HUES6 (cell line): Measurements from ENCODE around the gene RMC1.
A peak's percentile ranks its signal among the peaks of the same experiment; 100 is the strongest.
"Not testable (repeated sequence)": the region's sequence is repeated elsewhere in the genome, so short reads cannot be mapped to it uniquely, and the experiment has no call there.

Experiments
- H3K27ac ChIP-seq: 2 replicates; pipeline ENCODE4 v1.7.0; 2013; ENCODE audit warnings: low read depth, mild to moderate bottlenecking, low read length, inconsistent platforms
- H3K27me3 ChIP-seq: 2 replicates; pipeline ENCODE4 v1.6.1; 2013; ENCODE audit warnings: low read length; ENCODE audit not compliant: control insufficient read depth, insufficient read depth
- H3K36me3 ChIP-seq: 2 replicates; pipeline ENCODE4 v1.6.1; 2013; ENCODE audit warnings: low read length; ENCODE audit not compliant: control insufficient read depth, insufficient read depth
- H3K4me1 ChIP-seq: 2 replicates; pipeline ENCODE4 v1.6.1; 2013; ENCODE audit warnings: low read length; ENCODE audit not compliant: control insufficient read depth, insufficient read depth
- H3K4me3 ChIP-seq: 2 replicates; pipeline ENCODE4 v1.5.1; 2013; ENCODE audit warnings: low read depth, low read length
- H3K9ac ChIP-seq: one replicate; pipeline ENCODE4 v1.6.1; 2013; ENCODE audit warnings: mild to moderate bottlenecking, low read length
- H3K9me3 ChIP-seq: 2 replicates; pipeline ENCODE4 v1.6.1; 2013; ENCODE audit warnings: low read depth, low read length; ENCODE audit not compliant: control insufficient read depth, insufficient read depth

The RMC1 gene

GRCh38 chr18:23573626-23574431 is 70.5 kb downstream of the RMC1 start:
- peak overlapping the region; percentile 37; the same call in 1 of the 2 replicates for H3K27ac ChIP-seq
- H3K4me1 ChIP-seq: peaks cover 21% of the 10 kb centered on the region
- H3K4me3 ChIP-seq: no peak overlapping the region
- no peaks in the 10 kb centered on the region for H3K9me3 ChIP-seq
- no peaks in the 10 kb centered on the region for H3K27me3 ChIP-seq
- peaks cover 56% of the 10 kb centered on the region for H3K36me3 ChIP-seq
- H3K9ac ChIP-seq: no peak overlapping the region

- H3K9ac ChIP-seq: no peak overlapping the region
- H3K4me1 ChIP-seq: peaks cover 21% of the 10 kb centered on the region
- H3K27ac ChIP-seq: peak overlapping the region; percentile 37; the same call in 1 of the 2 replicates
- H3K36me3 ChIP-seq: peaks cover 48% of the 10 kb centered on the region
- no peaks in the 10 kb centered on the region for H3K9me3 ChIP-seq
- no peaks in the 10 kb centered on the region for H3K27me3 ChIP-seq
- no peak overlapping the region for H3K4me3 ChIP-seq
Observed at GRCh38 chr18:23574611-23575308, 71.4 kb downstream of the RMC1 start.

- no peaks in the 10 kb centered on the region for H3K27me3 ChIP-seq
- no peak overlapping the region for H3K4me3 ChIP-seq
- peaks cover 45% of the 10 kb centered on the region for H3K36me3 ChIP-seq
- H3K27ac ChIP-seq: no peak overlapping the region
- no peaks in the 10 kb centered on the region for H3K9me3 ChIP-seq
- no peak overlapping the region for H3K9ac ChIP-seq
- peaks cover 21% of the 10 kb centered on the region for H3K4me1 ChIP-seq
Observed at GRCh38 chr18:23575309-23575651, 72.0 kb downstream of the RMC1 start.

- Histone ChIP-seq H3K4me1 (peaks cover 21% of the 10 kb centered on the region), H3K36me3 (peaks cover 34% of the 10 kb centered on the region)
- H3K9ac ChIP-seq: not testable (repeated sequence)
Observed at GRCh38 chr18:23577521-23577920, 74.2 kb downstream of the RMC1 start.

GRCh38 chr18:23578067-23578701 is 74.9 kb downstream of the RMC1 start:
- H3K4me1 ChIP-seq: peaks cover 21% of the 10 kb centered on the region
- no peaks in the 10 kb centered on the region for H3K9me3 ChIP-seq
- no peak overlapping the region for H3K9ac ChIP-seq
- peaks cover 28% of the 10 kb centered on the region for H3K36me3 ChIP-seq
- H3K4me3 ChIP-seq: no peak overlapping the region
- H3K27me3 ChIP-seq: no peaks in the 10 kb centered on the region
- H3K27ac ChIP-seq: no peak overlapping the region; the same call in 1 of the 2 replicates

More at GRCh38 chr18:23577521-23577920, 74.2 kb downstream of the RMC1 start:
- H3K9me3 ChIP-seq, H3K4me3 ChIP-seq, H3K27me3 ChIP-seq, H3K27ac ChIP-seq: not testable (repeated sequence)

GRCh38 chr18:23578891-23579653 is 75.8 kb downstream of the RMC1 start:
- peaks cover 13% of the 10 kb centered on the region for H3K4me1 ChIP-seq

GRCh38 chr18:23580677-23581367 is 77.5 kb downstream of the RMC1 start:
- Histone ChIP-seq H3K4me1 (peaks cover 5% of the 10 kb centered on the region; the same call in 1 of the 2 replicates), H3K9me3 (no peaks in the 10 kb centered on the region), H3K27me3 (no peaks in the 10 kb centered on the region), H3K4me3 (no peak overlapping the region), H3K27ac (no peak overlapping the region), H3K9ac (no peak overlapping the region), H3K36me3 (peaks cover 17% of the 10 kb centered on the region; the same call in 1 of the 2 replicates)

More at GRCh38 chr18:23578891-23579653, 75.8 kb downstream of the RMC1 start:
- peaks cover 24% of the 10 kb centered on the region for H3K36me3 ChIP-seq
- no peak overlapping the region for H3K4me3 ChIP-seq
- no peaks in the 10 kb centered on the region for H3K9me3 ChIP-seq
- H3K9ac ChIP-seq: no peak overlapping the region
- no peaks in the 10 kb centered on the region for H3K27me3 ChIP-seq
- no peak overlapping the region; the same call in 1 of the 2 replicates for H3K27ac ChIP-seq
